H9 (cell line): ENCODE data around the gene TFB1M. TPM values are rescaled to one million over a fixed set of nuclear protein-coding genes. Genes with fewer than 3 reads are reported as not detected.

Experiments used
- DNase-seq: peaks from one replicate; pipeline ENCODE4 v3.0.0-alpha.2; 2017
- H2AFZ ChIP-seq: one replicate; pipeline ENCODE4 v1.6.1; 2013; ENCODE audit warnings: mild to moderate bottlenecking, low read length, control low read depth, moderate library complexity
- H2AK5ac ChIP-seq: 2 replicates; pipeline ENCODE4 v1.6.1; 2013; ENCODE audit warnings: low read length, control low read depth, mixed read lengths; ENCODE audit not compliant: insufficient read length
- H2BK120ac ChIP-seq: one replicate; pipeline ENCODE4 v1.6.1; 2013; ENCODE audit warnings: low read depth, mild to moderate bottlenecking, low read length, control low read depth, inconsistent platforms; ENCODE audit not compliant: poor library complexity, severe bottlenecking
- H2BK12ac ChIP-seq: 2 replicates; pipeline ENCODE4 v1.6.1; 2013; ENCODE audit warnings: low read length, control low read depth, mixed read lengths, low read depth; ENCODE audit not compliant: insufficient read length
- H2BK15ac ChIP-seq: 2 replicates; pipeline ENCODE4 v1.6.1; 2013; ENCODE audit warnings: low read depth, low read length, control low read depth
- H2BK20ac ChIP-seq: one replicate; pipeline ENCODE4 v1.6.1; 2013; ENCODE audit warnings: low read depth, mild to moderate bottlenecking, low read length, control low read depth, inconsistent platforms; ENCODE audit not compliant: poor library complexity, severe bottlenecking
- H2BK5ac ChIP-seq: 2 replicates; pipeline ENCODE4 v1.6.1; 2013; ENCODE audit warnings: low read length, control low read depth, mixed read lengths; ENCODE audit not compliant: insufficient read length
- H3K14ac ChIP-seq: 2 replicates; pipeline ENCODE4 v1.6.1; 2013; ENCODE audit warnings: low read length, control low read depth; ENCODE audit not compliant: insufficient read depth
- H3K18ac ChIP-seq: 2 replicates; pipeline ENCODE4 v1.6.1; 2013; ENCODE audit warnings: low read depth, mild to moderate bottlenecking, mixed read lengths, low read length, control low read depth; ENCODE audit not compliant: insufficient read length
- H3K23ac ChIP-seq: 2 replicates; pipeline ENCODE4 v1.6.1; 2013; ENCODE audit warnings: low read length, control low read depth, mixed read lengths, low read depth; ENCODE audit not compliant: insufficient read length
- H3K23me2 ChIP-seq: 2 replicates; pipeline ENCODE4 v1.6.1; 2013; ENCODE audit warnings: low read depth, mild to moderate bottlenecking, mixed read lengths, low read length, control low read depth; ENCODE audit not compliant: insufficient read length, poor library complexity, severe bottlenecking
- H3K27ac ChIP-seq: 2 replicates; pipeline ENCODE4 v1.5.1; 2013; ENCODE audit warnings: low read length, control low read depth, mixed read lengths, low read depth; ENCODE audit not compliant: insufficient read length
- H3K27me3 ChIP-seq: 2 replicates; pipeline ENCODE4 v1.6.1; 2013; ENCODE audit warnings: low read length, control low read depth, inconsistent platforms; ENCODE audit not compliant: insufficient read depth
- H3K4ac ChIP-seq: 2 replicates; pipeline ENCODE4 v1.6.1; 2013; ENCODE audit warnings: low read depth, mild to moderate bottlenecking, control low read depth, inconsistent platforms, low read length, moderate library complexity
- H3K4me1 ChIP-seq: 2 replicates; pipeline ENCODE4 v1.6.1; 2013; ENCODE audit warnings: low read length, control low read depth, inconsistent platforms; ENCODE audit not compliant: insufficient read depth
- H3K4me2 ChIP-seq: 2 replicates; pipeline ENCODE4 v1.6.1; 2013; ENCODE audit warnings: low read length, control low read depth, mixed read lengths; ENCODE audit not compliant: insufficient read length, insufficient read depth
- H3K56ac ChIP-seq: 2 replicates; pipeline ENCODE4 v1.6.1; 2013; ENCODE audit warnings: low read depth, mild to moderate bottlenecking, mixed read lengths, low read length, control low read depth; ENCODE audit not compliant: insufficient read length
- H3K79me1 ChIP-seq: 2 replicates; pipeline ENCODE4 v1.6.1; 2013; ENCODE audit warnings: low read depth, mild to moderate bottlenecking, moderate library complexity, low read length, control low read depth, inconsistent platforms; ENCODE audit not compliant: insufficient read depth, poor library complexity, severe bottlenecking
- H3K79me2 ChIP-seq: 2 replicates; pipeline ENCODE4 v1.6.1; 2013; ENCODE audit warnings: low read length, control low read depth, inconsistent platforms; ENCODE audit not compliant: insufficient read depth
- H3K9ac ChIP-seq: 2 replicates; pipeline ENCODE4 v1.6.1; 2013; ENCODE audit warnings: low read length, control low read depth, mixed read lengths; ENCODE audit not compliant: insufficient read length; ENCODE audit errors: extremely low read depth
- H3K9me3 ChIP-seq: one replicate; pipeline ENCODE4 v1.6.1; 2013; ENCODE audit warnings: low read depth, low read length, inconsistent platforms; ENCODE audit not compliant: control insufficient read depth
- H3T11ph ChIP-seq: one replicate; pipeline ENCODE4 v1.6.1; 2013; ENCODE audit warnings: mild to moderate bottlenecking, low read length, control low read depth, inconsistent platforms
- H4K20me1 ChIP-seq: one replicate; pipeline ENCODE4 v1.6.1; 2013; ENCODE audit not compliant: control insufficient read depth, insufficient read length, insufficient read depth
- H4K5ac ChIP-seq: 2 replicates; pipeline ENCODE4 v1.6.1; 2013; ENCODE audit warnings: low read depth, mild to moderate bottlenecking, mixed read lengths, low read length, control low read depth; ENCODE audit not compliant: insufficient read length
- H4K8ac ChIP-seq: replicated peaks from 2 replicates; pipeline ENCODE4 v1.6.1; 2013; ENCODE audit warnings: low read length, control low read depth, mixed read lengths, low read depth; ENCODE audit not compliant: insufficient read length
- H4K91ac ChIP-seq: 2 replicates; pipeline ENCODE4 v1.6.1; 2013; ENCODE audit warnings: low read depth, mild to moderate bottlenecking, moderate library complexity, mixed read lengths, low read length, control low read depth; ENCODE audit not compliant: insufficient read length
- H3K27ac Mint-ChIP-seq, 3 experiments: 2 replicates in 2 of 3; 3 replicates in 1 of 3; pipeline ENCODE4 v1.8.0; 2020 to 2021; ENCODE audit warnings: mixed read lengths in 3 of 3, mild to moderate bottlenecking in 1 of 3, moderate library complexity in 1 of 3
- H3K27me3 Mint-ChIP-seq: 2 replicates; pipeline ENCODE4 v1.8.0; 2021; ENCODE audit warnings: low read depth, mild to moderate bottlenecking, moderate library complexity, mixed read lengths
- H3K36me3 Mint-ChIP-seq, 3 experiments: 2 replicates in 2 of 3; 3 replicates in 1 of 3; pipeline ENCODE4 v1.8.0; 2020 to 2021; ENCODE audit warnings: low read depth in 3 of 3, mixed read lengths in 3 of 3; ENCODE audit not compliant: insufficient read depth in 1 of 3
- H3K4me1 Mint-ChIP-seq, 2 experiments: 2 replicates each; pipeline ENCODE4 v1.8.0; 2020; ENCODE audit warnings: mixed read lengths in 2 of 2
- H3K4me3 Mint-ChIP-seq, 2 experiments: 2 replicates in 1 of 2; 3 replicates in 1 of 2; pipeline ENCODE4 v1.8.0; 2020 to 2021; ENCODE audit warnings: mild to moderate bottlenecking in 2 of 2, mixed read lengths in 2 of 2, moderate library complexity in 1 of 2
- H3K9me3 Mint-ChIP-seq, 2 experiments: 2 replicates in 1 of 2; 3 replicates in 1 of 2; pipeline ENCODE4 v1.8.0; 2020; ENCODE audit warnings: mild to moderate bottlenecking in 2 of 2, mixed read lengths in 2 of 2, moderate library complexity in 1 of 2
- WGBS: extraction: QIAGEN DNeasy Blood & Tissue Kit; methylation state at CpG from one replicate; pipeline ENCODE4 v1.1.7; 2013; ENCODE audit warnings: missing lambda C conversion rate, low lambda C conversion rate, mixed read lengths; ENCODE audit not compliant: insufficient read length; ENCODE audit errors: extremely low coverage; 5-methylcytosine and 5-hydroxymethylcytosine counted together
- total RNA-seq: library from RNA; stranded (reverse); gene quantifications from 2 replicates; pipeline ENCODE4 v1.2.1, GENCODE V29; 2021
- TF ChIP-seq, protein P1 (sequence below): fragments of 200-600 bp; sonication (generic); conservative IDR thresholded peaks from 3 replicates; pipeline ENCODE4 v1.8.0; 2021; ENCODE audit warnings: antibody characterized with exemption, mild to moderate bottlenecking

TFB1M gene
- total RNA-seq, 1 experiment from 2014 or later, result 28.6 TPM

DNA sequence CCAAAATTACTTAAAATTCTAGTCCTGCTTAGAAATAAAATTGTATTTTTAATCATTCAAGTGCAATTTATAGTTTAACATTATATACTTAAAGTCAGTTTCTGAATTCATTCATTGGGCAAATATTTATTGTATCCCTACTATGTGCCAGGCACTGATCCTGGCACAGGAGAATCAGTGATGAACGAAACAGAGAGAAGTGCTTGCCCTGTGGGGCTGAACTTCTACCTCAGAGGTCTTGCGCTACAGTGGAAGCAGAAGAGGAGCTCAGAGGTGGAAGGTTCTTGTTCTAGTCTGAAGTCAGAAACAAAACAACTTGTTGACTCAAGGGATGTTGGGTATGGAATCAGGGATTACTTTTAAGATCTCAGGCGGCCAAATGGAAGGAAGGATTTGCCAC lies 44.5 kb downstream of the TFB1M start:
- no peak overlapping the region for H4K5ac ChIP-seq
- no peak overlapping the region for H3K56ac ChIP-seq
- H2BK20ac ChIP-seq, result no peak overlapping the region
- Mint-ChIP-seq H3K27me3 (no peaks in the 10 kb centered on the region), H3K27ac (peak overlapping the region in 2 of 3 experiments; percentile 0 to 37; a peak in 2 of 7 replicates), H3K36me3 (peaks cover 19 to 34% (median 27%) of the 10 kb centered on the region in 3 experiments), H3K4me3 (no peak overlapping the region), H3K4me1 (peaks cover 25 to 32% of the 10 kb centered on the region in 2 experiments), H3K9me3 (peaks cover 0 to 3% of the 10 kb centered on the region in 2 experiments; a peak in 2 of 5 replicates)
- H3K79me1 ChIP-seq, result no peaks in the 10 kb centered on the region
- no peak overlapping the region for H2BK15ac ChIP-seq
- DNase-seq, result no peak
- H3K79me2 ChIP-seq, result 0 out of 2 replicates have a peak, but pooled peaks cover 1% of the 10 kb centered on the region
- no peaks in the 10 kb centered on the region for H3K27me3 ChIP-seq
- TF ChIP-seq, protein P1, sequence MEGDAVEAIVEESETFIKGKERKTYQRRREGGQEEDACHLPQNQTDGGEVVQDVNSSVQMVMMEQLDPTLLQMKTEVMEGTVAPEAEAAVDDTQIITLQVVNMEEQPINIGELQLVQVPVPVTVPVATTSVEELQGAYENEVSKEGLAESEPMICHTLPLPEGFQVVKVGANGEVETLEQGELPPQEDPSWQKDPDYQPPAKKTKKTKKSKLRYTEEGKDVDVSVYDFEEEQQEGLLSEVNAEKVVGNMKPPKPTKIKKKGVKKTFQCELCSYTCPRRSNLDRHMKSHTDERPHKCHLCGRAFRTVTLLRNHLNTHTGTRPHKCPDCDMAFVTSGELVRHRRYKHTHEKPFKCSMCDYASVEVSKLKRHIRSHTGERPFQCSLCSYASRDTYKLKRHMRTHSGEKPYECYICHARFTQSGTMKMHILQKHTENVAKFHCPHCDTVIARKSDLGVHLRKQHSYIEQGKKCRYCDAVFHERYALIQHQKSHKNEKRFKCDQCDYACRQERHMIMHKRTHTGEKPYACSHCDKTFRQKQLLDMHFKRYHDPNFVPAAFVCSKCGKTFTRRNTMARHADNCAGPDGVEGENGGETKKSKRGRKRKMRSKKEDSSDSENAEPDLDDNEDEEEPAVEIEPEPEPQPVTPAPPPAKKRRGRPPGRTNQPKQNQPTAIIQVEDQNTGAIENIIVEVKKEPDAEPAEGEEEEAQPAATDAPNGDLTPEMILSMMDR, result no peak
- no peaks in the 10 kb centered on the region for H4K20me1 ChIP-seq
- no peak overlapping the region for H2AFZ ChIP-seq
- no peak overlapping the region for H3K14ac ChIP-seq
- H3K4ac ChIP-seq, result no peak overlapping the region
- H2BK5ac ChIP-seq, result no peak overlapping the region
- H4K8ac ChIP-seq, result no peak overlapping the region
- no peak overlapping the region for H2BK12ac ChIP-seq
- H3K9ac ChIP-seq, result no peak overlapping the region
- H2AK5ac ChIP-seq, result no peak overlapping the region
- no peaks in the 10 kb centered on the region for H3K9me3 ChIP-seq
- peaks cover 4% of the 10 kb centered on the region; the same call in 1 of the 2 replicates for H3K4me1 ChIP-seq
- H3T11ph ChIP-seq, result no peak overlapping the region
- H3K27ac ChIP-seq, result no peak overlapping the region
- H3K23me2 ChIP-seq, result no peaks in the 10 kb centered on the region
- H3K18ac ChIP-seq, result no peak overlapping the region
- no peak overlapping the region for H4K91ac ChIP-seq
- no peak overlapping the region for H2BK120ac ChIP-seq
- H3K23ac ChIP-seq, result no peak overlapping the region
- no peak overlapping the region for H3K4me2 ChIP-seq
- no CpG with 5 or more reads among the region's 3 CpGs for WGBS
